ENCODE measurements around the gene EPC2. TPM values are rescaled to one million over a fixed set of nuclear protein-coding genes. Genes with fewer than 3 reads are reported as not detected.

Gene EPC2
- total RNA-seq, 1 experiment from 2014 or later: 29.4 TPM

- Mint-ChIP-seq H3K27ac (ENCODE audit: unreplicated experiment) (no peak overlapping the region), H3K27me3 (ENCODE audit: unreplicated experiment) (no peaks in the 10 kb centered on the region), H3K9me3 (ENCODE audit: low read depth, unreplicated experiment) (no peaks in the 10 kb centered on the region), H3K4me1 (ENCODE audit: low read depth, unreplicated experiment) (peaks cover 23% of the 10 kb centered on the region), H3K4me3 (ENCODE audit: low read depth, unreplicated experiment) (no peak overlapping the region), H3K36me3 (ENCODE audit: insufficient read depth, unreplicated experiment) (peaks cover 4% of the 10 kb centered on the region)
- intact Hi-C loops (cut with micrococcal nuclease; ENCODE audit: unreplicated experiment): no loop called here
- CTCF ChIA-PET: no interaction called here
- no peak for DNase-seq
- BruUV-seq (replicated peaks): no TSS peak
- TF ChIP-seq CTCF (IDR thresholded peaks at IDR 0.05; ENCODE audit: unreplicated experiment): no peak
These were observed 27.3 kb upstream of the EPC2 start for GRCh38 chr2:148617219-148617618.

GRCh38 chr2:148619560-148620195 is 24.9 kb upstream of the EPC2 start:
- no peak overlapping the region for H3K4me3 Mint-ChIP-seq (ENCODE audit: low read depth, unreplicated experiment)
- H3K4me1 Mint-ChIP-seq (ENCODE audit: low read depth, unreplicated experiment): peaks cover 9% of the 10 kb centered on the region
- H3K27ac Mint-ChIP-seq (ENCODE audit: unreplicated experiment): no peak overlapping the region
- no peaks in the 10 kb centered on the region for H3K27me3 Mint-ChIP-seq (ENCODE audit: unreplicated experiment)
- H3K9me3 Mint-ChIP-seq (ENCODE audit: low read depth, unreplicated experiment): no peaks in the 10 kb centered on the region
- peaks cover 4% of the 10 kb centered on the region for H3K36me3 Mint-ChIP-seq (ENCODE audit: insufficient read depth, unreplicated experiment)
- CTCF ChIA-PET: no interaction called here
- BruUV-seq (replicated peaks): no TSS peak
- no peak for DNase-seq
- intact Hi-C loops (cut with micrococcal nuclease; ENCODE audit: unreplicated experiment): no loop called here
- TF ChIP-seq CTCF (IDR thresholded peaks at IDR 0.05; ENCODE audit: unreplicated experiment): no peak

GRCh38 chr2:148622366-148622765 is 22.2 kb upstream of the EPC2 start:
- intact Hi-C loops (cut with micrococcal nuclease; ENCODE audit: unreplicated experiment): no loop called here
- BruUV-seq (replicated peaks): no TSS peak
- Mint-ChIP-seq H3K9me3 (ENCODE audit: low read depth, unreplicated experiment) (no peaks in the 10 kb centered on the region), H3K36me3 (ENCODE audit: insufficient read depth, unreplicated experiment) (peaks cover 4% of the 10 kb centered on the region), H3K27ac (ENCODE audit: unreplicated experiment) (no peak overlapping the region), H3K4me3 (ENCODE audit: low read depth, unreplicated experiment) (no peak overlapping the region), H3K4me1 (ENCODE audit: low read depth, unreplicated experiment) (no peaks in the 10 kb centered on the region), H3K27me3 (ENCODE audit: unreplicated experiment) (peaks cover 19% of the 10 kb centered on the region)
- DNase-seq: no peak
- CTCF ChIA-PET: no interaction called here
- TF ChIP-seq CTCF (IDR thresholded peaks at IDR 0.05; ENCODE audit: unreplicated experiment): no peak

GRCh38 chr2:148623086-148623485 is 21.5 kb upstream of the EPC2 start:
- DNase-seq: no peak
- no TSS peak for BruUV-seq (replicated peaks)
- Mint-ChIP-seq H3K27me3 (ENCODE audit: unreplicated experiment) (peaks cover 19% of the 10 kb centered on the region), H3K4me1 (ENCODE audit: low read depth, unreplicated experiment) (no peaks in the 10 kb centered on the region), H3K36me3 (ENCODE audit: insufficient read depth, unreplicated experiment) (peaks cover 4% of the 10 kb centered on the region), H3K9me3 (ENCODE audit: low read depth, unreplicated experiment) (no peaks in the 10 kb centered on the region), H3K27ac (ENCODE audit: unreplicated experiment) (no peak overlapping the region), H3K4me3 (ENCODE audit: low read depth, unreplicated experiment) (no peak overlapping the region)
- TF ChIP-seq CTCF (IDR thresholded peaks at IDR 0.05; ENCODE audit: unreplicated experiment): no peak
- CTCF ChIA-PET: no interaction called here
- intact Hi-C loops (cut with micrococcal nuclease; ENCODE audit: unreplicated experiment): no loop called here

Measured in Calu3 (cell line).